ACHN (cell line): ENCODE measurements around the gene MINDY4B.
"Not testable (repeated sequence)": the region's sequence is repeated elsewhere in the genome, so short reads cannot be mapped to it uniquely, and the experiment has no call there.

Experiments used
- DNase-seq: peaks from one replicate; pipeline ENCODE4 v3.0.0-alpha.2; 2015
- in situ Hi-C: cut with HindIII; loops from 2 replicates; pipeline ENCODE4 v1.10.0; 2017; ENCODE audit warnings: low sequenced_read_pairs, low pct_ligation_motif_present, low pct_unique_long_range_greater_than_20kb

The MINDY4B gene

DNA sequence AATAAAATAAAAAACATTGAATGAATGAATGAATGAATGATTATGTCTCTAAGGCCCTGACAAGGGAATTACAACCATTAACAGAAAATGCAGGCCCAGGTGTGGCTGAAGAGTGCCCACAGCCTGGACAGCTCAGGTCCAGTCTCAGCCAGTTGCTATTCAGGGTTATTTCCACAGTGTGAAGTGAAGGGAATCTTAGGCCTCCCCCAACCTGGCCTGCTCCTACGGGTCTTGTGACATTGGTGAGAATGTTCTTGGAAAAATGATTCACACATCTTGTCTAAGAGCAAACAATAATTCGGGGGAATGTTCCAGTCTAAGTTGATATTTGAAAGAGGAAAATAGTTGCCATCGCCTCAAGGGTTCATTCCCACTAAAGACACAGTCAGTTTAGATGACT is 37.0 kb downstream of the MINDY4B start:
- DNase-seq = no peak
- in situ Hi-C loops = no loop called here

DNA sequence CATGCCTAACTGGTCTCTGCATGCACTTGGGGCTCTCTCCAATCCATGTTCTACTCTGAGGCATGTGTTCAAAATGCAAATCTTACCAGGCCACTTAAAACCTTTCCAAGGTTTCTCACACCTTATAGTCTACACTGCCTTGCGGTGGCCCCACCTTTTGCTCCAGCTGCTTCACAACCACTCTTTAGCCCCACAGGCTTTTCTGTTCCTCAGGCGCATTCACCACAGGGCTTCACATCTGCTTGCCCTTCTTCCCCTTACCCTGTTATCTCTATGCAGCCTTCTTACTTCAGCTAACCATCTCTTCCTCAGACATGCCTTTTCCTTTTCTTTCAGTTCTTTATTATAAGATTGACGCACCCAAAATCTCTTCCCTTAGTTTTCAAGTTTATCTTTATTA is 37.8 kb downstream of the MINDY4B start:
- DNase-seq = no peak
- in situ Hi-C loops = no loop called here

DNA sequence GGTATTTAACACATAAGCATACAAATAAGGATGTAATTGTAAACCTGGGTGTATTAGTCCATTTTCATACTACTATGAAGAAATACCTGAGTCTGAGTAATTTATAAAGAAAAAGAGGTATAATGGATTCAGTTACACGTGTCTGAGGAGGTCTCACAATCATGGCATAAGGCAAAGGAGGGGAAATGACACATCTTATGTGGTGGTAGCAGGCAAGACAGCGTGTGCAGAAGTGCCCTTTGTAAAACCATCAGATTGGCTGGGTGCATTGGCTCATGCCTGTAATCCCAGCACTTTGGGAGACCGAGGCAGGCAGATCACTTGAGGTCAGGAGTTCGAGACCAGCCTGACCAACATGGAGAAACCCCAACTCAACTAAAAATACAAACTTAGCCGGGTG is 41.3 kb downstream of the MINDY4B start:
- DNase-seq, in situ Hi-C loops: not testable (repeated sequence)

DNA sequence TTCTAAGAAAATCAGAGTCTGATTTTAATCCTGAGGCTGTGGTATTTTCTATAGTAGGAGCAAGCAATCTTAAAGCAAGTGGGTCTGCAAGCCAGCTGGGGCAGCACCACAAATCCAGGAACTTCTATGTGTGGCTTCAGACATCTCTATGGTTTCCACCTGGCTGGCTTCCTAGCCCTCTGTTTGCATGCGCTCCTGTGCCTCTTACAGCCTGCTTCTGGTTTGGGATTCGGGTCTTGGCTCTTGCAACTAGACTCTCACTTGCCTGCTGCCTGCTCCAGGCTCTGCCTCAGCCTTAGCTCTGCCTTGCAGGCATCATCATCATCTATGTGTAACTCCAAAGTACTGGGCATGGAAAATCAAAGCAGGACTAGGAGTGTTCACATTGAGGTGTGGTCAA is 43.4 kb downstream of the MINDY4B start:
- no peak for DNase-seq
- in situ Hi-C loops = no loop called here

DNA sequence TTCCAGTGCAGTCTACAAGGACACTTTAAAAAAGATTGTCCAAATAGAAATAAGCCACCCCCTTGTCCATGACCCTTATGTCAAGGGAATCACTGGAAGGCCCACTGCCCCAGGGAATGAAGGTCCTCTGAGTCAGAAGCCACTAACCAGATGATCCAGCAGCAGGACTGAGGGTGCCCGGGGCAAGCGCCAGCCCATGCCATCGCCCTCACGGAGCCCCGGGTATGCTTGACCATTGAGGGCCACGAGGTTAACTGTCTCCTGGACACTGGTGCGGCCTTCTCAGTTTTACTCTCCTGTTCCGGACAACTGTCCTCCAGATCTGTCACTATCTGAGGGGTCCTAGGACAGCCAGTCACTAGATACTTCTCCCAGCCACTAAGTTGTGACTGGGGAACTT is 47.3 kb downstream of the MINDY4B start:
- DNase-seq, in situ Hi-C loops: not testable (repeated sequence)

DNA sequence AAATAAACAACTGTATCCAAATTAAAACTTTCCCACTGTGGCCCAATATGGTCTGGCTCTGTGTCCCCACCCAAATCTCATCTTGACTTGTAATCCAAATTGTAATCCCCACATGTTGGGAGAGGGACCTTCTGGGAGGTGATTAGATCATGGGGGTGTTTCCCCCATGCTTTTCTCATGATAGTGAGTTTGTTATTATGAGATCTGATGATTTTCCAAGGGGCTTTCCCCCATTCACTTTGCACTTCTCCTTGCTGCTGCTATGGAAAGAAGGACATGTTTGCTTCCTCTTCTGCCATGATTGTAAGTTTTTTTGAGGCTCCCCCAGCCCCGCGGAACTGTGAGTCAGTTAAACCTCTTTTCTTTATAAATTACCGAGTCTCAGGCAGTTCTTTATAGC is 55.0 kb downstream of the MINDY4B start:
- no peak for DNase-seq
- in situ Hi-C loops = no loop called here

DNA sequence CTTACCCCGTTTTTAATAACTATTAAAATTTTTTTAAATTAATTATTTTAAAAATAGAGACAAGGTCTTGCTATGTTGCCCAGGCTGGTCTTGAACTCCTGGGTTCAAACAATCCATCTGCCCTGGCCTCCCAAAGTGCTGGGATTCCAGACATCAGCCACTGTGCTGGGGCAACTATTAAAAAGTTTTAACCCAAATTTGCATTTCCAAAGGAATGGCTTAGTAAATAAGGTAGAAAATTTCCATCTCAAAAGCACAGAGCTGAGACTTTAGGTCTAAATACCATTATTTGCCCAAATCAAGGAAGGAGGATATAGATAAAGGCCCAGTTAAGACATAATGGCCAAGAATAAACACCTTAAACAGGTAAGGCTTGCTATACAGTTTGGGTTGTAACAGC is 56.4 kb downstream of the MINDY4B start:
- DNase-seq = no peak
- in situ Hi-C loops = no loop called here

DNA sequence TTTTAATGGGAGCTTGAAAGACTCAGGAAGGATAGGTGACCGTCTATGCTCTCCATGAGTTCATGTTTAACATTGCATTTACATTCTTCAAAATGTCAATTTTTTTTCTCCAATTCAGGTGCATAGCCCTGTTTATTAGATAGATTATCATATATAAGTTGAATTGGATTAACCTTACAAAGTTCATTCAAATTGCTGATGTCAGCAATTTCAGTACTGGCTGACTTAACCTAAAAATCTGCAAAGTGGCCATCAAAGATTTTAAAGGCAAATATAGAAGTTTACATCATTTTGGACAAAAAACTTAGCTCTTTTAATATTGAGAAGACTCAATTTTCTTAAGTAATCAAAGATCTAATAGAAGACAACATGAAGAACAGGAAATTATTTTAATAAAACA is 57.8 kb downstream of the MINDY4B start:
- in situ Hi-C loops = no loop called here
- DNase-seq = no peak

DNA sequence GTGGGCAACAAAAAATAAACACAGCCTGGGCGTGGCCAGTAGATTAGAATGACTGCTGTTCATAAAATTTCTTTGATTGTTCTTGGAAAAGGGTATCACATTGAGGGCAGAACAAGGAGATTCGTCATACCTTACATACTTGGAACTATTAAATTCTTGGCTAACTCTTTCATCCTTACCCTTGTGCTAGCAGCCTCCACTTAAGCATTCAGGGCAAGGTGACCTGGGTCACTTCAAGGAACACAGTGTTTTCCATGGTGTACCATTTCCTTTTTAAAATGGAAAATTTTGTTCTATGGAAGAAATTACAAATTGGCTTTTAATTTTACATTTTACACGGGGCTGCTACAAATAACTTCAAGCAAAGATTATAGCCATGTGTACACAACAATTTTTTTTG is 60.8 kb downstream of the MINDY4B start:
- no peak for DNase-seq
- in situ Hi-C loops = no loop called here

DNA sequence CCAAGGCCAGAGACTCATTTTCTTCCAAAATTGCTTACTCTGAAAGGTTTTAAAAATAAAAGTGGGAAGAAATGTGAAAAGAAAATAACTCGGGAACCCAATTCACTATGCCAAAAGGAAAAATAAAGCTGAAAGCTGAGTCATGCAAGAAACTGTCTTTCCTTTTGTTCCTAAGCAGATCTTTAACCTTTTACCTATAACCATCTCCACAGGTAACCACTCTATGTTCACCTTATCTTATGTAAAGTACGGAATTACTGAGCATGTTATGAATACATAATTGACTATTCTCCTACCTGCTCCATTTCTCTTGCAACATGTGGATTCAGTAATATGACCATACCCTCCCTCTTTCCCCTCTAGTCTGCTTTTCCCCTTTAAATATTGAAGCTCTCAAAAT is 62.0 kb downstream of the MINDY4B start:
- no peak for DNase-seq
- in situ Hi-C loops = no loop called here

DNA sequence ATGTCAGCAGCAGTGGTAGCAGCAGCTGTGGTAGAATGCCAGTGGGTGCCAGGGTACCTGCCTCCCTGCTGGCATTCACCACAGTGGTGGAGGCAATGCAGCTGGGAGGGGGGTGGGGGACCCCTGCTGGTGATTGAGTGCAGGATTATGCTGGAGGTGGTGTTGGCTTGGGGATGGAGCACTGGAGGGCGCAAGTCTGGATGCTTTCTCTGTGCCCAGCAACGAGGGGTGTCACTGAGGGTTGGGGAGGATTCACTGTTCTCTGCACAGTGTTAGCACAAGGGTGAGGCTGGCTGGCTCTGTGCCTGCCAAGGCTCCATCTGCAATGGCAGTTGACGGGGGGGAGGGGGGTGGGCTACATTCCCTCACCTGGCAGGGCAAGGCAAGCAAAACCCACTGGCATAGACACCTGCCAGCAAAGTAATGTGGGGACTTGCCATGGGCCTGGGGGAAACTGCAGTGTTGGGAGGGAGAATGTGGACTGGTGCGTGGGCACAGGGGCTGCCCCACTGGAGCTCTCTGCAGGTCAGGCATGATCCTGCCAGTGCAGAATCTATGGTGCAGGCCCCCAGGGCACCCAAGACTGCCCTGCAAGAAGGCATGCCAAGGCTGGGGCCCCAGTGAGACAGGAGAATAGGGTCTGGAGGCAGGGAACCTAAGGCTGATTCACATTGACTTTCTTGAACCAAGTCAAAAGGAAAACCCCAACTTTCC is 64.3 kb downstream of the MINDY4B start:
- DNase-seq = no peak
- in situ Hi-C loops = no loop called here

DNA sequence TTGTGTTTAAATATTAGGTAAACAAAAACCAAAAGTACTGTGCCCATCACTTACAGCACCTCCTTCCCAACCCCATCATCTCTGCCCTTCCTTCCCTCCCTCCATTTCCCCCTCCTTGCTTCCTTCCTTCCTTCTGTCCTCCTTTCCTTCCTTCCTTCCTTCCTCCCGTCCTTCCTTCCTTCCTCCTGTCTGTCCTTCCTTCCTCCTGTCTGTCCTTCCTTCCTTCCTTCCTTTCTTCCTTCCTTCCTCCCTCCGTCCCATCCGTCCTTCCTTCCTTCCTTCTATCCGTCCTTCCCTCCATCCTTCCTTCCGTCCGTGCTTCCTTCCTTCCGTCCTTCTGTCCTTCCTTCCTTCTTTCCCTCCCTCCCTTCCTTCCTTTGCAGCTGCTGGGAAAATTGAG is 74.5 kb downstream of the MINDY4B start:
- in situ Hi-C loops = no loop called here
- no peak for DNase-seq

DNA sequence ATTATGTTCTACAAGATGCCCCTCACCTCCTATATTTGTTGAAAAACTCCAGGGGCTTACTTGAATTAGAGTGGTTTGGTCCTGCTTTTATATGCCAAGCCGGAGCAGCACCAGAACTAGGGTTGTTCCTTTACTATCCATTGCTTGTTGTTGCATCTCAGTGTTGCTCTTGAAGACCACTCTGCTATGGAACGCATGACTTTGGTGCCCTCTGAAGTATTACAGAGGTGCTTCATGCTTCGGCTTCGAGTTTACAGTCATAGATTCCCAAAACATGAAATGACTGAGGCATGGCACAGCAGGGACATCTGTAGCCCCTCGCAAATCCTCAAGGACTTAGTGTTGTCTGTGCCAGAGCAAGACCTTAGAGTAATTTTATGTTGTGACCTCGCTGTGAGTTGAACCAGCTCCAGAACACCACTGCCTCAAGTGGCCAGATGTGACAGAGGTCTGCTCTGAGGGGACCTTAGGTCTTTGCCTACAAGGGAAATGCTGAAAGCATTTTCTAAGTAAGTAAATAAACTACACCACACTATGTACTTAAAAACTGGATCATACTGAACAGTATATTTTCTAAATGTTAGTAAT is 75.1 kb downstream of the MINDY4B start:
- no peak for DNase-seq
- in situ Hi-C loops = no loop called here

DNA sequence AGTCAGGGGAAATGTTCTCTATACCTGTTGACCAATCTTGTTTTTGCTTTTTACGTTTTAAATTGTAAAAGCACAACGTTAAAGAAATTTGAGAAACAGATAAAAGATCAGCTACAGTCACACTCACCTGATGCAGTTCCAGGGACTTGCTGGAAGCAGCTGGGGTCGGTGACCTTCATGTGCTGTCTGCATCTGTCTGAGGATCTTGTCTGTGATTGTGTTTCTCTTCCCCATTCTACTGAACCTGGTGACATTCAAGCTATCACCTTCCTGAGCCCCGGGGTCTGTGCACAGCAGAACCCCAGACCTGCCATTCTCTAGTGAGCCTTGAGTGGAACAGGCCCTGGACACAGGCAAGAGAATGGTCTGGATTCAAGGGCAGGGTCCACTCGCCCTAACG is 75.8 kb downstream of the MINDY4B start:
- in situ Hi-C loops = no loop called here
- DNase-seq = no peak

DNA sequence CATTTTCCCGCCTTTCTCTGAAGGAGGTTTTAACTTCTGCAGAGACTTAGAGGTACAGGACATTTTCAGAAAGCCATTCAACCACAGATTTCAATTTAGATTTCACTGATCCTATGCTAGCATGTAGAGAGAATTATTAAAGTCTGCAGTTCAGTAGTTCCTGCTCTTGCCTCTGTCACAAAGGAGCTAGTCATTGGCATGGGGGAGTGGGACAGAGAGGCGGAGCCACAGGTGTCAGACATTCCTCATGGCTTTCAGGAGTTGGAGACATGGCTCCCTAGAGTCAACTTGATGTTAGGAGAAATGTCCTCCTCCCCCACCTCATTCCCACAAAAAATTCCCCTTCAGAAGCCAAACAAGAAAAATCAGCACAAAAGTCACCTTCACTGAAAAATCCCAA is 76.2 kb downstream of the MINDY4B start:
- DNase-seq = no peak
- in situ Hi-C loops = no loop called here

DNA sequence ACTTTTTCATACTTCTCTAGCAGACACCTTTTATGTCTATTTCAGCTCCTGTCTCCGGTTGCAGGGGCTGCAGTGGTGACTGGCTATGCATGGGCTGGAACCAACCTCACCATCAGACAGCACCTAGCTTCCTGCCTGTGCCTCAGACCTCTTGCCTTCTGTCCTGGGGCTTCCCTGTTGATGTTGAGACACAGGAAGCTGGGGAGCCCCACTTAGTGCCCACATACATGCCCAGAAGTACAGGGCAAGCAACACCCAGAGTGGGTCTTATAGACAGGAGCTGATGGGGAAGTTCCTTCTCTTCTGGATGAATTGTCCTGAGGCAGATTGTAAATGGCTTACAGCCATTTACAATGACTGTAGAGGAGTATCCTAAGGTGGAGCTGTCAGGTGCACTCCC is 77.0 kb downstream of the MINDY4B start:
- no peak for DNase-seq
- in situ Hi-C loops = no loop called here

DNA sequence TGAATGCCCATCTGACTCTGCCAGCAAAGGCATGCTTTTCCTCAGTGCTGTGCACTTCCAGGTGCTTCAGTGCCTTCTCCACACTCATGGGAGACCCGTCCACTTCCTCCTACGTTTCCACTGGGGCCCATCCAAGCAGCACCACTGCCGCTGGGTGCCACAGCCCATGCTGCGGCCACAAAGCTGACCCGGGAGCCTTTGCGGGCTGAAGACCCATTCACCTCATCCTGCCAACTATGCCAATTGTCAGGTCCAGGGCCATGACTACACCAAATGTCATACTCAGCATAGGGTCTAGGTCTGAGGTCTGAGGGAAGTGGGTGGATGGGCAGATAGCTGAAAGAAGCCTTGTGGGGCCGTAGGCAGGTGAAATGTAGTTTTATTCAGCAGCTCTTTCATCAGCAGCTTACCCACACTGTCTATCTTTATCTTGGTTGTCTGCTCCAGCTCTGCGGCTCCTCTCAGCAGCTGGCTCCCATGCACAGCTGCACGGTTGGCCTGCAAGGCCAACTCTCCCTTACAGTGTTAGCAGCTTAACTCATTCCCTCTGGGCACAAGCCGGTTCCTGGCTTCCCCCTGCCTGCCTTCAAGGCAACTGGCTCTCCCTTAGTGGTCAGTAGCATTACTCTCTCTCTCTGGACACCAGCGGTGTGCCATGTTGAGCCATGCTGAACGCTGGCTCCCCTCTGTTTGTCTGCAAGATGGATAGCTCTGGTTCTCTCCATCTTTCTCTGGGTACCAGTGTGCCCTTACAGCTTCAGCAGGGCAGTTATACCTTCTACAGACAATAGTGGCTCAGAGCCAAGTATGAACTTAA is 78.6 kb downstream of the MINDY4B start:
- no peak for DNase-seq
- in situ Hi-C loops = no loop called here

DNA sequence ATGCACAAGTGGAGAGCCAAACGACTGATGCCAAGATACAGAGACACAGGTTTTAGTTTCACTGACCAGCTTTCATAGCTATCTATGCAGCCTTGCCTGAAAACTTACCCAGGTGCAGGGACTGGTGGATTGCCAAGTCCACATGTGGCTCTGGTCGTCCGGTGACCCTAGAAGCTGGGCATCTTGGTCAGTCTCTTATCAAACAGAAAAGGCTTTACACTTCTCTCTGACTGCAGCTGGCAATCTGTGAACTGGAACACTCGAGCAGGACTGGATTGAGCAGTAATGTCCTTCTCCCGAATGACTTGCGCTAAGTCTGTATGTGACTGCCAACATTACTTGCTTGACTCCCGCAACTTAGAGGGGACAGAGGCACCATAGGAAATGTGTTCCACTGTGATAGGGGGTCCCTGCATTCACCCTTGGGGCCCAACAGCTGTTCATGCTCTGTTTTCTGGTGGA is 79.3 kb downstream of the MINDY4B start:
- no peak for DNase-seq
- in situ Hi-C loops = no loop called here

DNA sequence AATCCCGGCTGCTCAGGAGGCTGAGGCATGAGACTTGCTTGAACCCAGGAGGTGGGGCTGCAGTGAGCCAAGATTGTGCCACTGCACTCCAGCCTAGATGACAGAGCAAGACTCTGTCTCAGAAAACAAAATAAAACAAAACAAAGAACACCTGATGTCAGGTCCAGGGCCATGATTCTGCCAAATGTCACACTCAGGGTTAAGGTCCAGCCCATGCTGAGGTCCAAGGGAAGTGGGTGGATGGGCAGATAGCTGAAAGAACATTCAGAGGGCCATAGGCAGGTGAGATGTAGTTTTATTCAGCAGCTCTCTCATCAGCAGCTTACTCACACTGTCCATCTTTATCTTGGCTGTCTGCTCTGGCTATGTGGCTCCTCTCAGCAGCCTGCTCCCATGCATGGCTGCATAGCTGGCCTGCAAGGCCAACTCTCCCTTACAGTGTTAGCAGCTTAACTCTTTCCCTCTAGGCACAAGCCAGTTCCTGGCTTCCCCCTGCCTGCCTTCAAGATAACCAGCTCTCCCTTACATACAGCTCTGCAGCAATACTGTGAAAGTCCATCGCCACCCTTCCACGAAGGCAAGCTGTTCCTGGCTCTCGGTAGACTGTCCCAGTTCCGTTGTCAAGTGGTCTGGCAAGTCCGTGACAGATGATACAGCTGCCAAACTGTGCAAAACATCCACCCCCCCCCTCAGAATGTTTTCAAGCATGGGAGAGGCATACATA is 79.9 kb downstream of the MINDY4B start:
- in situ Hi-C loops = no loop called here
- DNase-seq = no peak
